Chondrocyte (in vitro differentiated cells): Measurements from ENCODE around the gene MYRFL. TPM values are rescaled to one million over a fixed set of nuclear protein-coding genes. Genes with fewer than 3 reads are reported as not detected.
A peak's percentile ranks its signal among the peaks of the same experiment; 100 is the strongest.

Experiments used
- DNase-seq: peaks from one replicate; pipeline ENCODE4 v3.0.0; 2021; ENCODE audit warnings: mixed read lengths, low spot score
- H3K27ac Mint-ChIP-seq: one replicate; pipeline ENCODE4 v1.8.0; 2021; ENCODE audit warnings: mild to moderate bottlenecking, moderate library complexity, mixed read lengths; ENCODE audit not compliant: unreplicated experiment
- H3K27me3 Mint-ChIP-seq: 2 replicates; pipeline ENCODE4 v1.8.0; 2021; ENCODE audit warnings: low read depth, mixed read lengths
- H3K36me3 Mint-ChIP-seq: 2 replicates; pipeline ENCODE4 v1.8.0; 2021; ENCODE audit warnings: low read depth, mixed read lengths
- H3K4me1 Mint-ChIP-seq: 2 replicates; pipeline ENCODE4 v1.8.0; 2021; ENCODE audit warnings: low read depth, mild to moderate bottlenecking, mixed read lengths
- H3K4me3 Mint-ChIP-seq: one replicate; pipeline ENCODE4 v1.8.0; 2021; ENCODE audit warnings: mild to moderate bottlenecking, moderate library complexity, mixed read lengths; ENCODE audit not compliant: unreplicated experiment
- H3K9me3 Mint-ChIP-seq: 2 replicates; pipeline ENCODE4 v1.8.0; 2021; ENCODE audit warnings: low read depth, mixed read lengths
- total RNA-seq: library from RNA; stranded (reverse); gene quantifications from 3 replicates; pipeline ENCODE4 v1.2.1, GENCODE V29; 2021
- TF ChIP-seq, protein P1 (sequence below): fragments of 200-600 bp; sonication (generic); IDR thresholded peaks from 2 replicates; pipeline ENCODE4 v1.5.0; 2021; ENCODE audit warnings: antibody characterized with exemption, mild to moderate bottlenecking, moderate library complexity

MYRFL gene
- total RNA-seq, 1 donor from 2014 or later: 0.35 TPM

GRCh38 chr12:69835081-69835480 is 10.1 kb downstream of the MYRFL start:
- no peak overlapping the region for H3K4me3 Mint-ChIP-seq
- H3K27ac Mint-ChIP-seq: peak overlapping the region; percentile 39

DNA sequence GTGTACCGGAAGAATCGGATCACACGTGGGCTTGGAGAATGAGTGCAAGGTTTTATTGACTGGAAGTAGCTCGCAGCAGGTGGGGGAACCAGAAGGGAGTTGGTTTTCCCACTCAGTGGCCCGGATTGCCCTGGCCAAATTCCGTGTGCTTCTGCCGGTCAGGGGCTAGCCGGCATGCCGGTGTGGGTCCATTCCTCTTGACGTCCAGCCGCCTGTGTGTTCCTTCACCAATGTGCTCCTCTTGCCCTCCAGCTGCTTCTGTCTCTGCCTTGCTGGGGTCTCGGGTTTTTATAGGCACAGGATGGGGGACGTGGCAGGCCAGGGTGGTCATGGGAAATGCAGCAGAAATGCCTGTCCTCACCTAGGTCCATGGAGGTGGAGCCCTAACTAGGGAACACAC is 11.0 kb downstream of the MYRFL start:
- Mint-ChIP-seq H3K9me3 (no peaks in the 10 kb centered on the region), H3K4me3 (no peak overlapping the region), H3K4me1 (peaks cover 30% of the 10 kb centered on the region), H3K36me3 (no peaks in the 10 kb centered on the region), H3K27ac (no peak overlapping the region), H3K27me3 (peaks cover 4% of the 10 kb centered on the region)
- TF ChIP-seq, protein P1, sequence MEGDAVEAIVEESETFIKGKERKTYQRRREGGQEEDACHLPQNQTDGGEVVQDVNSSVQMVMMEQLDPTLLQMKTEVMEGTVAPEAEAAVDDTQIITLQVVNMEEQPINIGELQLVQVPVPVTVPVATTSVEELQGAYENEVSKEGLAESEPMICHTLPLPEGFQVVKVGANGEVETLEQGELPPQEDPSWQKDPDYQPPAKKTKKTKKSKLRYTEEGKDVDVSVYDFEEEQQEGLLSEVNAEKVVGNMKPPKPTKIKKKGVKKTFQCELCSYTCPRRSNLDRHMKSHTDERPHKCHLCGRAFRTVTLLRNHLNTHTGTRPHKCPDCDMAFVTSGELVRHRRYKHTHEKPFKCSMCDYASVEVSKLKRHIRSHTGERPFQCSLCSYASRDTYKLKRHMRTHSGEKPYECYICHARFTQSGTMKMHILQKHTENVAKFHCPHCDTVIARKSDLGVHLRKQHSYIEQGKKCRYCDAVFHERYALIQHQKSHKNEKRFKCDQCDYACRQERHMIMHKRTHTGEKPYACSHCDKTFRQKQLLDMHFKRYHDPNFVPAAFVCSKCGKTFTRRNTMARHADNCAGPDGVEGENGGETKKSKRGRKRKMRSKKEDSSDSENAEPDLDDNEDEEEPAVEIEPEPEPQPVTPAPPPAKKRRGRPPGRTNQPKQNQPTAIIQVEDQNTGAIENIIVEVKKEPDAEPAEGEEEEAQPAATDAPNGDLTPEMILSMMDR: no peak
- no peak for DNase-seq

More at GRCh38 chr12:69835081-69835480, 10.1 kb downstream of the MYRFL start:
- H3K4me1 Mint-ChIP-seq: peaks cover 26% of the 10 kb centered on the region
- TF ChIP-seq, protein P1: no peak
- no peak for DNase-seq
- no peaks in the 10 kb centered on the region for H3K36me3 Mint-ChIP-seq
- no peaks in the 10 kb centered on the region for H3K9me3 Mint-ChIP-seq
- H3K27me3 Mint-ChIP-seq: no peaks in the 10 kb centered on the region

DNA sequence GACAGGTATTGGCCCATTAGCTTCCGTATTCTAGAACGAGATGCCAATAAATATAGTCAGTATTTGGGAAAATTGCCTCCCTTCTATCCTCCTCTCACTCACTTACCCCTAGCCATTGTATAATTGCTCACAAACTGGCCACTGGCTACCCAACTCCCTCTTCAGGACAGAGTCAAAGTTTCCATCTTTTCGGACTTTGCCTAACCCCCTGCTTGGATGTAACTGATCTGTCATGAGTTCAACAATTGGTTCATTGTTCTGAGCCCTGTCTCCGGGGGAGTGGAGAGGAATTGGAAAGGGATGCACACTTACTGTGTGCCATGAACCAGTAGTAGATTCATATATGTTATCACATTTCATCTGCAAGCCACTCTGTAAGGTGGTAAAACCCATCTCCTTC is 12.2 kb downstream of the MYRFL start:
- DNase-seq: no peak
- peaks cover 4% of the 10 kb centered on the region for H3K27me3 Mint-ChIP-seq
- H3K4me1 Mint-ChIP-seq: peaks cover 20% of the 10 kb centered on the region
- TF ChIP-seq, protein P1: no peak
- H3K36me3 Mint-ChIP-seq: no peaks in the 10 kb centered on the region
- no peaks in the 10 kb centered on the region for H3K9me3 Mint-ChIP-seq
- H3K4me3 Mint-ChIP-seq: no peak overlapping the region
- H3K27ac Mint-ChIP-seq: no peak overlapping the region

DNA sequence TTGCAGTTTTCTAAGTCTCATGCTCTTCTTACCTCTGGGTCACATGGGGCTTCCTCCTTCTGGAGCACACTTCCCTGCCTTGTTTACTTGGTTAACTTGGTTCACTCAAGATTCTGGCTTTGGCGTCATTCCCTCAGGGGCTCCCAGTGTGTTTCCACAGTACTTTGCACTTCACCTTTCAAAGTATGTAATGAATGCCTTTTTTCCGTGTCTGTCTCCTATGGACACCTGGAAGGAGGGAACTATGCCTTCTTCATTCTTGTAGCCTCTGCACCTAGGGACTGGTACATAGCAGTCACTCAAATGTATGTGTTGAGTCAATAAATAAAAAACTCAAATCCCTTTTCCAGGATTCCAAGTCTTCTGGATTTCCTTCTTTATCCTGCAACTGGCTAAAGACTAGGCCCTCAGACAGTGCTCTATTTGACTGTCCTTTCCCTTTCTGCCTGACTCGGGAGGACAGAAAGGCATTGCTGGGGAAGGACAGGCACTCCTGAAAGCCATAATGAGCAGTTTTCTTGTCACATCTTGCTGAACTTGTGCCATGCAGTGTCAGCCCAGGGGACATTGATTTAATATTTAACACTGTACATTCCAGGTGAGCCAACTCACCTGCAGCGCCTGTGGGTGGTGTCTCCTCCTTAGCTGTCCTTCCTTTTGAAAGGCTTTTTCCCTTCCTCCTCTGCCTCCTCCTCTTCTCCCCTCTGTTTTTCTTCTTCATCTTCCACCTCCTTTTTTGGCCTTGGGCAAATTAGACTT is 12.8 kb downstream of the MYRFL start:
- H3K4me3 Mint-ChIP-seq: no peak overlapping the region
- peaks cover 15% of the 10 kb centered on the region for H3K4me1 Mint-ChIP-seq
- peaks cover 4% of the 10 kb centered on the region for H3K27me3 Mint-ChIP-seq
- H3K27ac Mint-ChIP-seq: no peak overlapping the region
- H3K9me3 Mint-ChIP-seq: no peaks in the 10 kb centered on the region
- no peaks in the 10 kb centered on the region for H3K36me3 Mint-ChIP-seq
- TF ChIP-seq, protein P1: no peak
- DNase-seq: no peak

- no peak overlapping the region for H3K4me3 Mint-ChIP-seq
- H3K36me3 Mint-ChIP-seq: no peaks in the 10 kb centered on the region
- peaks cover 4% of the 10 kb centered on the region for H3K4me1 Mint-ChIP-seq
- no peaks in the 10 kb centered on the region for H3K9me3 Mint-ChIP-seq
- TF ChIP-seq, protein P1: no peak
- peaks cover 4% of the 10 kb centered on the region for H3K27me3 Mint-ChIP-seq
- DNase-seq: no peak
- no peak overlapping the region for H3K27ac Mint-ChIP-seq
Observed at GRCh38 chr12:69840727-69841126, 15.7 kb downstream of the MYRFL start.
